ENCODE data around the gene GSTCD.

DNA sequence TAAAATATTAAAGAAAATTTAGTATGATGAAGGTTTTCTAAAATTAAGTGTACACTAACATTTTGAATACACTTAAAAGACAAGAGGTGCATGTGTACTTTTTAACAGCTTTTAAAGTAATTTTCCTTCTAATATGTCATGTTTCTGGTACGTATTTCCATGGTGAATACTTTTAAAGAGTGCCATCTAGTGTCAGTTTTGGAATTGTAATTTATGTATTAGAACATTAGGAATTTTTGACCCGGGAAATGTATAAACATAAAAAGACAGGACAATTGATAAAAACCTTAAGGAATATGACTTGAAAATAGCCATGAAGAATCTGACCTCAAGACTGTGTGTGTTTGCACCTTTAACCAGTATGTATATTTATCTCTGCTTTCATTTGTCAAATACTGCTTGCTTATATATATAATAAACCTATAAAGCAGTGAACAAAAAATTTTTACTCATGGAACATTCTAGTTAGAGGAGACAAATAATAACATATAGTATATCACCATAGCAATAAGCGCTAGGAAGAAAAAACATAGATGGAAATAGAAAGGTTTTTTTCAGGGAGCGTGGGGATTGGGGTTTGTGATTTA lies 7.2 kb downstream of the GSTCD start:
- TF ChIP-seq, protein P1, sequence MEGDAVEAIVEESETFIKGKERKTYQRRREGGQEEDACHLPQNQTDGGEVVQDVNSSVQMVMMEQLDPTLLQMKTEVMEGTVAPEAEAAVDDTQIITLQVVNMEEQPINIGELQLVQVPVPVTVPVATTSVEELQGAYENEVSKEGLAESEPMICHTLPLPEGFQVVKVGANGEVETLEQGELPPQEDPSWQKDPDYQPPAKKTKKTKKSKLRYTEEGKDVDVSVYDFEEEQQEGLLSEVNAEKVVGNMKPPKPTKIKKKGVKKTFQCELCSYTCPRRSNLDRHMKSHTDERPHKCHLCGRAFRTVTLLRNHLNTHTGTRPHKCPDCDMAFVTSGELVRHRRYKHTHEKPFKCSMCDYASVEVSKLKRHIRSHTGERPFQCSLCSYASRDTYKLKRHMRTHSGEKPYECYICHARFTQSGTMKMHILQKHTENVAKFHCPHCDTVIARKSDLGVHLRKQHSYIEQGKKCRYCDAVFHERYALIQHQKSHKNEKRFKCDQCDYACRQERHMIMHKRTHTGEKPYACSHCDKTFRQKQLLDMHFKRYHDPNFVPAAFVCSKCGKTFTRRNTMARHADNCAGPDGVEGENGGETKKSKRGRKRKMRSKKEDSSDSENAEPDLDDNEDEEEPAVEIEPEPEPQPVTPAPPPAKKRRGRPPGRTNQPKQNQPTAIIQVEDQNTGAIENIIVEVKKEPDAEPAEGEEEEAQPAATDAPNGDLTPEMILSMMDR (IDR thresholded peaks at IDR 0.05): peak in 5 of 6 experiments; percentile 21 to 61 (median 50)
- no peak for TF ChIP-seq POLR2A (IDR thresholded peaks at IDR 0.05)
